Measurements from ENCODE around the gene CDRT15.
"Not testable (repeated sequence)": the region's sequence is repeated elsewhere in the genome, so short reads cannot be mapped to it uniquely, and the experiment has no call there.

The CDRT15 gene

DNA sequence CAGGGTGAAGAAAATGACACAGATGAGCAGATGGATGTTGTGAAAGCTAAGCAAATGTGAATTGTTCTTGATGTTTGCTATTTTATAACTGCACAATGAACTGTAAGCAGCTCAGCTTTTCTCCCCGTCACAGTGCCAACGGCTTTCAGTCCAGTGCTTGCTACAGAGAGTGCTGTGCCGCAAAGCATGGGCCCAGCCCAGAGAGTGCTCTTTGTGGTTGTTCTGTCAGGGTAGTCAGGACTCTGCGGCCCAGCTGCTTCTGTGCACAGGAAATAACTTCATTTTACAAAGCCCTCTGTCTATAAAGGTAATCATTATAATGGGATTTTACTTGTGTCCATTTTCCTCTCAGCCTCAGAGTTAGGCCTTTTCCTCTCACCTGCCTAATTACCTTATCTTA lies 39.1 kb downstream of the CDRT15 start:
- TF ChIP-seq, protein P1, sequence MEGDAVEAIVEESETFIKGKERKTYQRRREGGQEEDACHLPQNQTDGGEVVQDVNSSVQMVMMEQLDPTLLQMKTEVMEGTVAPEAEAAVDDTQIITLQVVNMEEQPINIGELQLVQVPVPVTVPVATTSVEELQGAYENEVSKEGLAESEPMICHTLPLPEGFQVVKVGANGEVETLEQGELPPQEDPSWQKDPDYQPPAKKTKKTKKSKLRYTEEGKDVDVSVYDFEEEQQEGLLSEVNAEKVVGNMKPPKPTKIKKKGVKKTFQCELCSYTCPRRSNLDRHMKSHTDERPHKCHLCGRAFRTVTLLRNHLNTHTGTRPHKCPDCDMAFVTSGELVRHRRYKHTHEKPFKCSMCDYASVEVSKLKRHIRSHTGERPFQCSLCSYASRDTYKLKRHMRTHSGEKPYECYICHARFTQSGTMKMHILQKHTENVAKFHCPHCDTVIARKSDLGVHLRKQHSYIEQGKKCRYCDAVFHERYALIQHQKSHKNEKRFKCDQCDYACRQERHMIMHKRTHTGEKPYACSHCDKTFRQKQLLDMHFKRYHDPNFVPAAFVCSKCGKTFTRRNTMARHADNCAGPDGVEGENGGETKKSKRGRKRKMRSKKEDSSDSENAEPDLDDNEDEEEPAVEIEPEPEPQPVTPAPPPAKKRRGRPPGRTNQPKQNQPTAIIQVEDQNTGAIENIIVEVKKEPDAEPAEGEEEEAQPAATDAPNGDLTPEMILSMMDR (IDR thresholded peaks at IDR 0.05; ENCODE audit: poor library complexity, severe bottlenecking) = no peak
- Histone ChIP-seq H3K27me3 (ENCODE audit: insufficient read depth, poor library complexity, severe bottlenecking) (no peaks in the 10 kb centered on the region), H3K9me3 (ENCODE audit: severe bottlenecking) (no peaks in the 10 kb centered on the region), H3K27ac (ENCODE audit: poor library complexity, severe bottlenecking) (no peak overlapping the region), H3K36me3 (ENCODE audit: low read depth) (no peaks in the 10 kb centered on the region), H3K4me3 (ENCODE audit: severe bottlenecking) (no peak overlapping the region), H3K4me1 (ENCODE audit: insufficient read depth, poor library complexity, severe bottlenecking) (no peaks in the 10 kb centered on the region)
- DNase-seq (ENCODE audit: low spot score) (no peak), ATAC-seq (ENCODE audit: low read depth) (no peak)

DNA sequence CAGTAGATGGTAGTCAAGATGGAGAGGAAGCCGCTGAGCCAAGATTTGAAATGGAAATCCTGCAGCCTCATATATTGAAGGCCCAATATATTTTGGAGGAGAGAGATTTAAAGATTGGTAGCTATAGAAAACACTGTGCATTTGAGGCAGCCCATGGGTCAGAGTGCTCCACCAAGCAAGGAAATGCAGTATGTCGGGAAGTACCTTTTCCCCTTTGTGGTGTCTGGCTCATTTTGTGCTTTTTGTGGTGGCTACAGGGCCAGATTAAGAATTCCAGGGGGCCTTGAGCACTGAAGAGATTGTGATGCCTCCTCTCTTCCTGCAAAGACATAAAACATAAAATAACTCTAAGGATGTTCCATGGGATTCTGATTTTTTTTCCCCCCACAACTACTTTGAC lies 39.6 kb downstream of the CDRT15 start:
- Histone ChIP-seq H3K36me3 (ENCODE audit: low read depth) (no peaks in the 10 kb centered on the region), H3K9me3 (ENCODE audit: severe bottlenecking) (no peaks in the 10 kb centered on the region), H3K27me3 (ENCODE audit: insufficient read depth, poor library complexity, severe bottlenecking) (no peaks in the 10 kb centered on the region), H3K4me3 (ENCODE audit: severe bottlenecking) (no peak overlapping the region), H3K4me1 (ENCODE audit: insufficient read depth, poor library complexity, severe bottlenecking) (no peaks in the 10 kb centered on the region), H3K27ac (ENCODE audit: poor library complexity, severe bottlenecking) (no peak overlapping the region)
- no peak for DNase-seq (ENCODE audit: low spot score)
- ATAC-seq (ENCODE audit: low read depth) = no peak
- TF ChIP-seq, protein P1 (IDR thresholded peaks at IDR 0.05; ENCODE audit: poor library complexity, severe bottlenecking) = no peak

DNA sequence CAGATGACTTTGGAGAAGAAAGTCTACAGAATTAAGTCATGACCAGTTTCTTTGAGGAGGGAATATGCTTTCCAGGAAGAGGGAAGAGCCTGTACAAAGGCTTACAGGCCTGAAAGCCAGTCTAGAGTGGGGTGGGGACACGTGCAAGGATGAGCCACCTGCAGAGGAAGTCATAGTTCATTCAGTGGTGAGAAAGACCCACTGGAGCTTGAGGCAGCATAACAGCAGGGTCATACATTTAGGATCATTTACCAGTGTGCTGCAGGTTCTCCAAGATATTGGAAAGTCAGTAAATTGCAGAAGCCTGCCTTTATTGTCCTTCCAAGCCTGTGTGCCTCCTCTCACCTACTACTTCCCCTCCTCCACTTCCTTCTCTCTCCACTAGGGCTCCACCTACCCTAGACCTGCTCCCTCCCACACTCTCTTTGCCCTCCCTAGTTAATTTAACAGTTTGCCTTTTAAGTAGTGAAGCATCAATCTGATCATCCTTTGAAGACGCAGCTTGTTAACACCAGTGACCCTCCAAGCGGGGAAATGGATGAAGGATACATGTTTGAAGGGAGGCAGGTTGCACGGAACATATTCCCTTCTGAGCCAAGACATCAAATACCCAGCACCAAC lies 40.2 kb downstream of the CDRT15 start:
- Histone ChIP-seq H3K27ac (ENCODE audit: poor library complexity, severe bottlenecking) (no peak overlapping the region), H3K4me3 (ENCODE audit: severe bottlenecking) (no peak overlapping the region), H3K36me3 (ENCODE audit: low read depth) (no peaks in the 10 kb centered on the region), H3K27me3 (ENCODE audit: insufficient read depth, poor library complexity, severe bottlenecking) (no peaks in the 10 kb centered on the region), H3K4me1 (ENCODE audit: insufficient read depth, poor library complexity, severe bottlenecking) (no peaks in the 10 kb centered on the region), H3K9me3 (ENCODE audit: severe bottlenecking) (no peaks in the 10 kb centered on the region)
- DNase-seq (ENCODE audit: low spot score) (no peak), ATAC-seq (ENCODE audit: low read depth) (no peak)
- TF ChIP-seq, protein P1 (IDR thresholded peaks at IDR 0.05; ENCODE audit: poor library complexity, severe bottlenecking) = no peak

DNA sequence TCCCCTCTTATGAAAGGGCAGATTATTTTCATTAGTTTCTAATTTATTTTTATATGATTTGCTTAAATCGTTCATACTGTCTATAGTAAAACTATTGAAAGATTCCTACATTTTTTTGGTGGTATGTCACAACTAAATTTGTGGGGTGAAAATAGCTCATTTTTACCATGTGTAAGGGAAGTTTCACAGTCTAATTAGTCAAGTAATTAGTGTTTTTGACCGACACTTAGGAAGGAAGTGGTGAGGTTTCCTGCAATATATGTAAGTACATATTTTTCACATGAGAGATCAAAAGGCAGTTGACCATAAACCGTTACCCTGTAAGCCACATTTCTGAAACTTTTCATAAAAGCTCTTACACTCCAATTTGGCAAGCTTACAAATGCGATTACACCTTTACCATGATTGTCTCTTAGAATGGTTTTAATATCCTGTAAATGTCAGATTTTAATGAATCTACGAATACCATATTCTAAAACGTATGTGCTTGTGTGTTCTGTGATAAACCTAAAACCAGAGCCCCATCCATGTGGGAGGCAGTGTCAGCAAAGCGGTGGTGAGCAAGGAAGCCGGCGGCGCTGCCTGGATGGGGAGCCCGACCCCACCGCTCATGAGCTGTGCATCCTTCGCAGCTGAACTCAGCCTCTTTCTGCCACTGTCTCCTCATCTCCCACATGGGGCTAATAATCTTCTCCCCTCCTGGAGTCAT lies 43.9 kb downstream of the CDRT15 start:
- not testable (repeated sequence) for DNase-seq (ENCODE audit: low spot score); ATAC-seq (ENCODE audit: low read depth)

GRCh38 chr17:14192039-14192438 lies 44.6 kb downstream of the CDRT15 start:
- not testable (repeated sequence) for H3K27ac ChIP-seq (ENCODE audit: poor library complexity, severe bottlenecking); H3K36me3 ChIP-seq (ENCODE audit: low read depth); ATAC-seq (ENCODE audit: low read depth); H3K4me1 ChIP-seq (ENCODE audit: insufficient read depth, poor library complexity, severe bottlenecking); DNase-seq (ENCODE audit: low spot score); H3K4me3 ChIP-seq (ENCODE audit: severe bottlenecking); H3K9me3 ChIP-seq (ENCODE audit: severe bottlenecking); H3K27me3 ChIP-seq (ENCODE audit: insufficient read depth, poor library complexity, severe bottlenecking)

More for the DNA sequence above, 43.9 kb downstream of the CDRT15 start:
- H3K9me3 ChIP-seq (ENCODE audit: severe bottlenecking); H3K4me1 ChIP-seq (ENCODE audit: insufficient read depth, poor library complexity, severe bottlenecking); H3K36me3 ChIP-seq (ENCODE audit: low read depth); H3K4me3 ChIP-seq (ENCODE audit: severe bottlenecking); H3K27ac ChIP-seq (ENCODE audit: poor library complexity, severe bottlenecking); H3K27me3 ChIP-seq (ENCODE audit: insufficient read depth, poor library complexity, severe bottlenecking): not testable (repeated sequence)

DNA sequence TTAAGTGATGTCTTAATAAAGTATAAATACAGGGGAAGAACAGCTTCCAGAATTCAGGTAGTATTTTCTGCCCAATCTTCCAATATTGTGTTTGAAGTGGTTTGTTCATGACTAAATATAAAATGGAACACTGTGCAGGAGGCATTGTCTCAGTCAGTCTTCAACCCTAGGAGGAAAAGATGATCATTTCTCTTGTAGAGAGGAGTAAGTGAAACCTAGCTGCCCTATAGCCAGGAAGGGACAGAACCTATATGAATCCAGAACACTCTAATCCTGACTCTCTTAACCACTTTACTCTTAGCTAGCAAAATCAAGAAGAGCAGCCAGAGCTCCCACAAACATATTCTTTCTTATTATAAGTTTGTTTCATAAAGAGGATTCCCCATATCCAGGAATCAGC lies 45.2 kb downstream of the CDRT15 start:
- not testable (repeated sequence) for ATAC-seq (ENCODE audit: low read depth); H3K36me3 ChIP-seq (ENCODE audit: low read depth); H3K9me3 ChIP-seq (ENCODE audit: severe bottlenecking); DNase-seq (ENCODE audit: low spot score); H3K4me1 ChIP-seq (ENCODE audit: insufficient read depth, poor library complexity, severe bottlenecking); H3K27ac ChIP-seq (ENCODE audit: poor library complexity, severe bottlenecking); H3K27me3 ChIP-seq (ENCODE audit: insufficient read depth, poor library complexity, severe bottlenecking); H3K4me3 ChIP-seq (ENCODE audit: severe bottlenecking)

GRCh38 chr17:14190774-14191173 lies 45.9 kb downstream of the CDRT15 start:
- H3K4me3 ChIP-seq (ENCODE audit: severe bottlenecking); H3K27ac ChIP-seq (ENCODE audit: poor library complexity, severe bottlenecking); DNase-seq (ENCODE audit: low spot score); H3K4me1 ChIP-seq (ENCODE audit: insufficient read depth, poor library complexity, severe bottlenecking); ATAC-seq (ENCODE audit: low read depth); H3K9me3 ChIP-seq (ENCODE audit: severe bottlenecking); H3K36me3 ChIP-seq (ENCODE audit: low read depth); H3K27me3 ChIP-seq (ENCODE audit: insufficient read depth, poor library complexity, severe bottlenecking): not testable (repeated sequence)

- H3K9me3 ChIP-seq (ENCODE audit: severe bottlenecking); H3K36me3 ChIP-seq (ENCODE audit: low read depth); ATAC-seq (ENCODE audit: low read depth); DNase-seq (ENCODE audit: low spot score); H3K4me1 ChIP-seq (ENCODE audit: insufficient read depth, poor library complexity, severe bottlenecking); H3K27ac ChIP-seq (ENCODE audit: poor library complexity, severe bottlenecking); H3K27me3 ChIP-seq (ENCODE audit: insufficient read depth, poor library complexity, severe bottlenecking); H3K4me3 ChIP-seq (ENCODE audit: severe bottlenecking): not testable (repeated sequence)
Measured at GRCh38 chr17:14186443-14186842, 50.2 kb downstream of the CDRT15 start.
